IPS-NIHi11 (cell line): ENCODE measurements around the gene ZFPM1.

Experiments used
- DNase-seq: peaks from one replicate; pipeline ENCODE4 v3.0.0; 2012; ENCODE audit warnings: mixed read lengths, low spot score

ZFPM1 gene

GRCh38 chr16:88451586-88452481 is 1.2 kb upstream of the ZFPM1 start:
- DNase-seq = no peak

- peak; percentile 97 for DNase-seq
Measured at GRCh38 chr16:88452482-88453216, 431 bp upstream of the ZFPM1 start.

- no peak for DNase-seq
Measured at GRCh38 chr16:88453611-88454522, 787 bp downstream of the ZFPM1 start.

GRCh38 chr16:88454523-88454947 is 1.5 kb downstream of the ZFPM1 start:
- no peak for DNase-seq

GRCh38 chr16:88455610-88456355 is 2.7 kb downstream of the ZFPM1 start:
- no peak for DNase-seq

- DNase-seq = no peak
Measured at GRCh38 chr16:88456356-88457292, 3.5 kb downstream of the ZFPM1 start.

- no peak for DNase-seq
Measured at GRCh38 chr16:88458039-88458772, 5.1 kb downstream of the ZFPM1 start.

- DNase-seq = no peak
Measured at GRCh38 chr16:88458773-88459235, 5.7 kb downstream of the ZFPM1 start.

GRCh38 chr16:88459366-88460073 is 6.4 kb downstream of the ZFPM1 start:
- DNase-seq = no peak

GRCh38 chr16:88460496-88461330 is 7.6 kb downstream of the ZFPM1 start:
- DNase-seq = no peak

- DNase-seq = peak; percentile 84
Measured at GRCh38 chr16:88461331-88462269, 8.5 kb downstream of the ZFPM1 start.

GRCh38 chr16:88462396-88462795 is 9.3 kb downstream of the ZFPM1 start:
- no peak for DNase-seq

GRCh38 chr16:88463411-88463810 is 10.3 kb downstream of the ZFPM1 start:
- DNase-seq = no peak

- no peak for DNase-seq
Measured at GRCh38 chr16:88464447-88465318, 11.6 kb downstream of the ZFPM1 start.

GRCh38 chr16:88465387-88465983 is 12.4 kb downstream of the ZFPM1 start:
- DNase-seq = no peak
